AG04450 (cell line): ENCODE results near the gene PARD3B. TPM values are rescaled to one million over a fixed set of nuclear protein-coding genes. Genes with fewer than 3 reads are reported as not detected.

Experiments
- CTCF ChIA-PET: fragments of 300-600, 350-600 bp; formaldehyde crosslinking; extraction: SDS; loops from one replicate; lab custom pipeline; 2022; ENCODE audit warnings: antibody characterized with exemption, inconsistent platforms; lab: Charles Lee
- POLR2A ChIA-PET: fragments of 350-600 bp; formaldehyde crosslinking; extraction: SDS; loops from one replicate; lab custom pipeline; 2021; ENCODE audit warnings: antibody characterized with exemption, inconsistent platforms; lab: Yijun Ruan, JAX
- DNase-seq: peaks from one replicate; pipeline ENCODE4 v3.0.0-alpha.2; 2011; ENCODE audit warnings: low read depth, low spot score
- H3K27ac ChIP-seq: one replicate; pipeline ENCODE4 v1.5.1; 2012; ENCODE audit warnings: low read depth, low read length, control low read depth
- H3K27me3 ChIP-seq: one replicate; pipeline ENCODE4 v1.6.0; 2012; ENCODE audit warnings: low read length; ENCODE audit not compliant: control insufficient read depth, insufficient read depth
- H3K4me3 ChIP-seq: 2 replicates; pipeline ENCODE4 v1.5.1; 2011; ENCODE audit warnings: mild to moderate bottlenecking, low read depth, low read length, control low read depth
- H3K9me3 ChIP-seq: 2 replicates; pipeline ENCODE4 v1.5.1; 2012; ENCODE audit warnings: low read length; ENCODE audit not compliant: control insufficient read depth, insufficient read depth
- polyA plus RNA-seq: library from polyadenylated mRNA; depleted of rRNA; stranded (reverse); fragments of >200 nt; gene quantifications from 2 replicates; pipeline ENCODE4 v1.2.3, GENCODE V29; 2011
- TF ChIP-seq, protein P1 (sequence below): IDR thresholded peaks from 2 replicates; pipeline ENCODE4 v1.5.1; 2011; ENCODE audit warnings: low read depth, low read length, control low read depth, inconsistent platforms

Gene PARD3B
- polyA plus RNA-seq, 1 experiment, result 8.5 TPM

DNA sequence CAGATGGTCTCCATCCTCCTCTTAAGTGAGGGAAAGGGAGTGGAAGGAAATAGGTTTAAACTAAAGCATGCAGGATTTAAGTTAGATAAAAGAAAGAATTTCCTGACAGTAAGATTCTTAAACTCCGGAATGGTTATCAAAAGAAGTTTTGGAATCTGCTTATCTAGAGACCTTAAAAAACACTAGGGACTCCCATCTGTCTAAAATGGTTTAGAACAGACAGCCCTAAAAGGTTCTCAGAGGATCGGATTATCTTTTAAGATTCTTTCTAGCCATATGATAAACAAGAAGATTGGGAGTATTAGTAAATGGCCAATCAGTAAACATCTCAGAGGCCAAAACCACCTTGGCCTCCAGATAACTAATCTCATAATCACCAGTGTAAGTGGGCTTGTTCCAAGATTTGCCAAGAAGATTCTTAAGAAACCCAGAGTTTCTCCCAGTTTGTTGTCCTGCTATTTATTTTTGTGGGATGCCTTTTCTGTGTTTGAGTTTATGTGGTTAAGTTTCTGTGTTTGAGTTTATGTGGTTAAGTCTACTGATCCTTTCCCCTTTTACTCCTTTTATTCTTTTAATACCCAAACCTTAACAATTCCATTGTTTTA, 822.2 kb downstream of the PARD3B start:
- H3K27ac ChIP-seq, result no peak overlapping the region
- ChIA-PET CTCF (no interaction called here), POLR2A (no interaction called here)
- peak; percentile 61 for DNase-seq
- H3K27me3 ChIP-seq, result no peaks in the 10 kb centered on the region
- TF ChIP-seq, protein P1, sequence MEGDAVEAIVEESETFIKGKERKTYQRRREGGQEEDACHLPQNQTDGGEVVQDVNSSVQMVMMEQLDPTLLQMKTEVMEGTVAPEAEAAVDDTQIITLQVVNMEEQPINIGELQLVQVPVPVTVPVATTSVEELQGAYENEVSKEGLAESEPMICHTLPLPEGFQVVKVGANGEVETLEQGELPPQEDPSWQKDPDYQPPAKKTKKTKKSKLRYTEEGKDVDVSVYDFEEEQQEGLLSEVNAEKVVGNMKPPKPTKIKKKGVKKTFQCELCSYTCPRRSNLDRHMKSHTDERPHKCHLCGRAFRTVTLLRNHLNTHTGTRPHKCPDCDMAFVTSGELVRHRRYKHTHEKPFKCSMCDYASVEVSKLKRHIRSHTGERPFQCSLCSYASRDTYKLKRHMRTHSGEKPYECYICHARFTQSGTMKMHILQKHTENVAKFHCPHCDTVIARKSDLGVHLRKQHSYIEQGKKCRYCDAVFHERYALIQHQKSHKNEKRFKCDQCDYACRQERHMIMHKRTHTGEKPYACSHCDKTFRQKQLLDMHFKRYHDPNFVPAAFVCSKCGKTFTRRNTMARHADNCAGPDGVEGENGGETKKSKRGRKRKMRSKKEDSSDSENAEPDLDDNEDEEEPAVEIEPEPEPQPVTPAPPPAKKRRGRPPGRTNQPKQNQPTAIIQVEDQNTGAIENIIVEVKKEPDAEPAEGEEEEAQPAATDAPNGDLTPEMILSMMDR, result no peak
- no peaks in the 10 kb centered on the region for H3K9me3 ChIP-seq
- no peak overlapping the region for H3K4me3 ChIP-seq

DNA sequence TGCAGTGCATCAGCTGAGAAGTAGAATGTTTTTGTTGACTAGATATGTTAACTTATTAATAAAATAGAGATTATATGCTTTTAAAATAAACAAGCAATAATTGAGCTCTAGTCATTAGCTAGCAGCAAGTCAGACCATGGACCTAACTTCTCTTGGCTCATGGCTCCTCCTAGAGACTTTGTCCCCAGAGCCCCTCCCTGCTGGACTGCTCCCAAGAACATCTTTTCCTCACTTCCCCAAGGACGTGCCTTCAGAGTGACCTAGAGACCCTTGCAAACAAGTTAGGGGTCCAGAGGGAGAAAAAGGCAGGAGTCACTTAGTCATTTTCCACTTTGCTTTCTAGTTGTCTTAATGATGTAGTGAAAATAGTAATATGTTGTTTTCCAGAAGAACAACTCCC, 824.5 kb downstream of the PARD3B start:
- no peak overlapping the region for H3K27ac ChIP-seq
- H3K9me3 ChIP-seq, result no peaks in the 10 kb centered on the region
- DNase-seq, result no peak
- CTCF ChIA-PET, result no interaction called here
- H3K4me3 ChIP-seq, result no peak overlapping the region
- POLR2A ChIA-PET, result no interaction called here
- no peaks in the 10 kb centered on the region for H3K27me3 ChIP-seq
- TF ChIP-seq, protein P1, result no peak

DNA sequence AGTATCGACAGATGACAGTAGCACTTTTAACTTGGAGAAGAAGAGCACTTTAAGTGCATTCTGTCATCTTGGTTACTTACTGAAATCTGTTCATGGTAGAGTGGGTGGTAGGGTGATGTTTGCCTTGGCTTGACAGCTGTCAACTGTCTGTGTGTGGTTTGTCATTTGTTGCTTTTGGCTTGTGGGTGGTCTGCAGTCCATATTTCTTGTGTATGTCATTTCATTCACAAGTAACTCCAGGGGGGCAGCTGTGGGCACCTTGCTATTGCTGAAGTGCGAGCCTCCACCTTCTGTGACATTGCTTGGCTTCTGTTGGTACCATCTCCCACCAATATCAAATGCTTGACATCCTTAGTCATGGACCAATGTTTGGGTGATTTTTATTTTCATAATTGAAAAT, 825.5 kb downstream of the PARD3B start:
- POLR2A ChIA-PET, result no interaction called here
- DNase-seq, result no peak
- CTCF ChIA-PET, result interaction anchor here (0.6 to 1.0 kb wide), 2 partner anchors 16 to 32 kb away, joined by 3 read pairs; no protein-coding TSS in a partner anchor

DNA sequence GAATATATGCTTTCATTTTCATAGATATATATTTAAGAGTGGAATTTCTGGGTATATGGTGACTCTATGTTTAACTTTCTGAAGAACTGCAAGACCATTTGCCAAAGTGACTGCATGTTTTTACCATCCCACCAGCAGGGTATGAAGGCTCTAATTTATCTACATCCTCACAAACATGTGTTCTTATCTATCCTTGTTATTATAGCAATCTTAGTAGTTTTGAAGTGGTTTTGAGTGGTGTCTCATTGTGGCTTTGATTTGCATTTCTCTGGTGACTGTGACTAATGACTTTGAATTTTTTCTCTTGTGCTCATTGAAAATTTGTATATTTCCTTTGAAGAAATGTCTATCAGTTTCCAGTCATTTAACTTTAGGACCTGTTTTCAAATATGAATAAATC, 826.9 kb downstream of the PARD3B start:
- CTCF ChIA-PET, result no interaction called here
- no peaks in the 10 kb centered on the region for H3K27me3 ChIP-seq
- DNase-seq, result peak; percentile 16
- POLR2A ChIA-PET, result no interaction called here
- H3K4me3 ChIP-seq, result no peak overlapping the region
- no peak overlapping the region for H3K27ac ChIP-seq
- no peaks in the 10 kb centered on the region for H3K9me3 ChIP-seq
- TF ChIP-seq, protein P1, result no peak

More for the DNA sequence above, 825.5 kb downstream of the PARD3B start:
- TF ChIP-seq, protein P1, result no peak
- H3K27ac ChIP-seq, result no peak overlapping the region
- no peaks in the 10 kb centered on the region for H3K27me3 ChIP-seq
- no peaks in the 10 kb centered on the region for H3K9me3 ChIP-seq
- no peak overlapping the region for H3K4me3 ChIP-seq

DNA sequence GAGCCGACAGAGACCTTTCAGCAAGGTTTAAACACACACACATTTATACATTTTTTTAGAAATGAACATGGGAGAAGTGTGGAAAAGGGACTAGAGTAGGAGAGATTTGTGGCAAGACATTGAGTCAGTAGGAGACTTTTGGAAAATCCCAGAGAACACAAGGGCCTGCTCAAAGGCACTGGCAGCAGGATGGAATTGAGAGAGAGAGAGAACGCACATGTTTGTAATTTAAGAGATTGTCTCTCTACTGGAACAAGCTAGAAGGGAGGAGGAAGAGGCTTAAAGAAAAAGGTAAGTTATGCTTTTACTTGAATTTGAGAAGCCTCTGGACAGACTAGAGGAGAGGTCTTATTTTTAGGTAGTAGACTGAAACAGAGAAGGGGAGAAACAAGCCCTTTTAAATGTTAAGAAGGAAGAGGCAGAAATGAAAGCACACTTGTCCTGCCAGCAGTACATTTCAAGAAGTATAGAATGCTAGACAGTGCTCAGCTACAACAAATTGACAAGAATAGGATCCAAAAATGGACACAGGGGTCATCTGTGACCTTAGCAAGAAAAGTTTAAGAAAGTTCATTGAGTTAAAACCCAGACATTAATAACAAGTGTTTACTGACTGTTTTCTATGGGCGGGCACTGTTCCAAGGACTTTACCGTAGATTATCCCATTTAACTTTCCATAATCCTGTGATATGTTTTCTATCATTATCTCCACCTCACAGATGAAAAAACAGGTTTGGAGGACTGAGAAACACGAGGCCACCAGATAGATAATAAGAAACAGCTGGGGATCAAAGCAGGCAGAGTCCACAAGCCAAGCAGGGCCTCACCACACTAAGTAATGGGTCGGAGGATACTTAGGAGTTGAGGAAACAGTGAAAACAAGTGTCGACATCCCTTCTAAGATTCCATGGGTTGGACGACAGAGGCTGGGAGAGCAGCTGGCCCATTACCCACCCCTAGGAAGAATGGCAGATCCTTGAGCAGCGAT, 830.5 kb downstream of the PARD3B start:
- Histone ChIP-seq H3K27me3 (no peaks in the 10 kb centered on the region), H3K27ac (no peak overlapping the region), H3K4me3 (no peak overlapping the region), H3K9me3 (no peaks in the 10 kb centered on the region)
- DNase-seq, result no peak
- TF ChIP-seq, protein P1, result no peak
- ChIA-PET POLR2A (no interaction called here), CTCF (interaction anchor here (1.5 kb wide), 1 partner anchor 14 kb away, joined by 5 read pairs; no protein-coding TSS in a partner anchor)
